AG04449 (cell line): Measurements from ENCODE around the gene PIP5K1B.

Source experiments
- CTCF ChIA-PET: fragments of 350-600 bp; formaldehyde crosslinking; extraction: SDS; loops from one replicate; lab custom pipeline; 2021; ENCODE audit warnings: antibody characterized with exemption; lab: Yijun Ruan, JAX
- POLR2A ChIA-PET: fragments of 400-600, 350-600 bp; formaldehyde crosslinking; extraction: SDS; loops from one replicate; lab custom pipeline; 2020; ENCODE audit warnings: antibody characterized with exemption, inconsistent platforms; lab: Yijun Ruan, JAX
- DNase-seq: peaks from one replicate; pipeline ENCODE4 v3.0.0-alpha.2; 2010; ENCODE audit warnings: low read depth, low spot score
- H3K4me3 ChIP-seq: 2 replicates; pipeline ENCODE4 v1.5.1; 2011; ENCODE audit warnings: low read depth, mild to moderate bottlenecking, control low read depth, low read length
- TF ChIP-seq, protein P1 (sequence below): IDR thresholded peaks from one replicate; pipeline ENCODE4 v1.5.1; 2011; ENCODE audit warnings: mild to moderate bottlenecking, moderate library complexity, low read length, control low read depth, inconsistent platforms; ENCODE audit not compliant: insufficient read depth; ENCODE audit errors: missing control alignments

The PIP5K1B gene

DNA sequence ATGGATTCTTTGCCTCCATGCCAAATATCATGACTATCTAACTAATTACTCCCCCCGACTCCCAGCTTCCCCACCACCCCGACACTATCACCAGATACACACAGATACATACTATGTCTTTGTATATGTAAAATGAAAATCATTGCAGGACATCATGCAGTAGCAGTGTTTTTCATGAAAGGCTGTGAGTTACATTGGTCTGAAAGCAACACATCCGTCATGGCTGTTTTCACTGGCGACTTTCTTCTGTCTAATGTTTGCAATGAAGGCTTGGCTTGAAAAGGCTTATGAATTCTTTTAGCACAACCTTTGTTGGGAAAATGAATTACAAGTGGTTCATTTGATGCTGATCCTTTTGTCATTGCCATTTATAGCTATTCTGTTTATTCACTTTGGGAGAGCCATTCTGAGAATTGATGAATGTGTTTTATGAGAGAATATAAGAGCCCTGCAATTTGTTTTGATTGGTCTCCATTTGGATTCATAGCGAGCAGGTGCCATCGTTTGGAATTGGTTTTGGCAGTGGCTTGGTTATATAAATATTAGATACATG lies 103.4 kb downstream of the PIP5K1B start:
- no peak overlapping the region for H3K4me3 ChIP-seq
- no peak for DNase-seq
- POLR2A ChIA-PET: no interaction called here
- TF ChIP-seq, protein P1, sequence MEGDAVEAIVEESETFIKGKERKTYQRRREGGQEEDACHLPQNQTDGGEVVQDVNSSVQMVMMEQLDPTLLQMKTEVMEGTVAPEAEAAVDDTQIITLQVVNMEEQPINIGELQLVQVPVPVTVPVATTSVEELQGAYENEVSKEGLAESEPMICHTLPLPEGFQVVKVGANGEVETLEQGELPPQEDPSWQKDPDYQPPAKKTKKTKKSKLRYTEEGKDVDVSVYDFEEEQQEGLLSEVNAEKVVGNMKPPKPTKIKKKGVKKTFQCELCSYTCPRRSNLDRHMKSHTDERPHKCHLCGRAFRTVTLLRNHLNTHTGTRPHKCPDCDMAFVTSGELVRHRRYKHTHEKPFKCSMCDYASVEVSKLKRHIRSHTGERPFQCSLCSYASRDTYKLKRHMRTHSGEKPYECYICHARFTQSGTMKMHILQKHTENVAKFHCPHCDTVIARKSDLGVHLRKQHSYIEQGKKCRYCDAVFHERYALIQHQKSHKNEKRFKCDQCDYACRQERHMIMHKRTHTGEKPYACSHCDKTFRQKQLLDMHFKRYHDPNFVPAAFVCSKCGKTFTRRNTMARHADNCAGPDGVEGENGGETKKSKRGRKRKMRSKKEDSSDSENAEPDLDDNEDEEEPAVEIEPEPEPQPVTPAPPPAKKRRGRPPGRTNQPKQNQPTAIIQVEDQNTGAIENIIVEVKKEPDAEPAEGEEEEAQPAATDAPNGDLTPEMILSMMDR: no peak
- CTCF ChIA-PET: no interaction called here

DNA sequence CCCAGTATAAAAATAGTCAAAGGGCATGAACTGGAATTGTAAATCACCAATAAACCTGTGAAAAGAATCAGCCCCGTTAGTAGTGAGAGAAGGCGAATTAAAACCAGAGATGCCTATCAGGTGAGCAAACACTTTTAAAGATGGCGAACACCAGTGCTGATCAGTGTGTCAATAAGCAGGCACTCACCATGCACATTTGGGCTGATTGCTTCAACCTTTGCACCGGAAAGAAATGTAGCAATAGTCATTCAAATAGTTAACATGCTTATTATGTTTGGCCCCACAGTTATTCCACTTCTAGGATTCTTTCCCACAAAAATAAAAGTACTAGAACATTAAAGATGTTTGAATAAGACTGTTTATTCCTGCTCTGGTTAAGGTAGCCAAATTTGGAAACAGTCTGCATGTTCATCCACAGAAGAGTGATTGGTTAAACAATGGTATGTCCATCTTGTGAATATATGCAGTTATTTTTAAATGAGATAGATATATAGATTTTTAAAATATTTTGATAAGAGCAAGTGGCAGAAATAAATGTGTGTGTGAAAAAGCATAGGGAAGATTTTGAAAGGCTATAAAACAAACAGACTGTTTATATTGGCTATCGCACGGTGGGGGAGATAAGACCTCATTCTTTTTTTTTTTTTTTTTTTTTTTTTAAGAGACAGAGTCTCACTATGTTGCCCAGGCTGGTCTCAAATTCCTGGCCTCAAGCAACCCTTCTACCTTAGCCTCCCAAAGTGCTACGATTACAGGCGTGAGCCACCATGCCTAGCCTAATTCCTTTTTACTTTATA lies 112.2 kb downstream of the PIP5K1B start:
- CTCF ChIA-PET: no interaction called here
- H3K4me3 ChIP-seq: no peak overlapping the region
- TF ChIP-seq, protein P1: no peak
- no peak for DNase-seq
- POLR2A ChIA-PET: no interaction called here

DNA sequence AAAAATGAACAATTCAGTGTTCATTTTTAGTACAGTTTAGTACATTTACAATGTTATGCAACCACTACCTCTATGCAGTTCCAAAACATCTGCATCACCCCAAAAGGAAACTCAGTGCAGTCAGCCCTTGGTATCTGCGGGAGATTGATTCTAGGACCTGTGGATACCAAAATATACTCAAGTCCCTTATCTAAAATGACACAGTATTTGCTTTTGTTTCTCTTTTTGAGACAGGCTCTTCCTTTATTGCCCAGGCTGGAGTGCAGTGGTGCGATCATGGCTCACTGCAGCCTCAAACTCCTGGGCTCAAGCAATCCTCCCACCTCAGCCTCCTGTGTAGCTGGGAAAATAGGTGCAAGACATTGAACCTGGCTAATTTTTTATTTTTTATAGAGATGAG lies 114.0 kb downstream of the PIP5K1B start:
- H3K4me3 ChIP-seq: no peak overlapping the region
- ChIA-PET POLR2A (no interaction called here), CTCF (interaction anchor here (0.6 kb wide), 1 partner anchor 1837 kb away, joined by 3 read pairs; no protein-coding TSS in a partner anchor)
- no peak for DNase-seq
- TF ChIP-seq, protein P1: no peak

DNA sequence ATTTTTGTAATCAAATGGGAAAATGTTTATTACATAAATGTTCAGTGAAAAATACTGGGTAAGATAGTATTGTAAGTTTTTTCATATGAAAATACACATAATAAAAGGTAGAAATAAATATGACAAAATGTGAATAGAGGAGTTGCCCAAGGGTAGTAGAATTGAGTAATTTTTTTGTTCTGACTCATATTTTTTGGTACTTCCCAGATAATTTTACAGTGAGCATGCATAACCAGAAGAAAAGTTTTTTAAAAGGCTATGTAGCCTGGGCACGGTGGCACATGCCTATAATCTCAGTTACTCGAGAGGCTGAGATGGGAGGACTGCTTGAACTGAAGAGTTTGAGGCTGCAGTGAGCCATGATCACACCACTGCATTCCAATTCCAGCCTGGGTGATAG lies 116.9 kb downstream of the PIP5K1B start:
- TF ChIP-seq, protein P1: no peak
- no peak for DNase-seq
- ChIA-PET POLR2A (no interaction called here), CTCF (no interaction called here)
- no peak overlapping the region for H3K4me3 ChIP-seq

DNA sequence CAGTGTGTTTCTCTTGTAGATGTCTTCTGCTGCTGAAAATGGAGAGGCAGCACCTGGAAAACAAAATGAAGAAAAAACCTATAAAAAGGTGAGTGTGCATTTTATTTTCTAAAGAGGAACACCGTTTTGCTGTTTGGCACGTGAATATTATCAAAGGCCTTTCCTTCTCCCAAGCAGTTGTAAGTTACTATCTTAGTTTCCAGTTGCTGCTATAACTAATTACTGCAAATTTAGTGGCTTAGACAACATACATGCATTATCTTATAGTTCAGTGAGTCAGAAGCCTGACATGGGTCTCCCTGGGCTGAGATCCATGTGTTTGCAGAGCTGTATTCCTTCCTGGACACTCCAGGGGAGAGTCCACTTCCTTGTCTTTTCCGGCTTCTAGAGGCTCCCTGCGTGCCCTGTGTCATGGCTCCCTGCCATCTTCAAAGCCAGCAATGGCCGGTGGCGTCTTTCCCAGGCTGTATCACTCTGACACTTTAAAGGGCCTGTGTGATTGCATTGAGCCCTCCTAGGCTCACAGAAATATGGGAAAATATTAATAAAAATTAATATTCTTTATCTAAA lies 117.6 kb downstream of the PIP5K1B start:
- CTCF ChIA-PET: no interaction called here
- DNase-seq: no peak
- TF ChIP-seq, protein P1: no peak
- POLR2A ChIA-PET: no interaction called here
- H3K4me3 ChIP-seq: no peak overlapping the region

DNA sequence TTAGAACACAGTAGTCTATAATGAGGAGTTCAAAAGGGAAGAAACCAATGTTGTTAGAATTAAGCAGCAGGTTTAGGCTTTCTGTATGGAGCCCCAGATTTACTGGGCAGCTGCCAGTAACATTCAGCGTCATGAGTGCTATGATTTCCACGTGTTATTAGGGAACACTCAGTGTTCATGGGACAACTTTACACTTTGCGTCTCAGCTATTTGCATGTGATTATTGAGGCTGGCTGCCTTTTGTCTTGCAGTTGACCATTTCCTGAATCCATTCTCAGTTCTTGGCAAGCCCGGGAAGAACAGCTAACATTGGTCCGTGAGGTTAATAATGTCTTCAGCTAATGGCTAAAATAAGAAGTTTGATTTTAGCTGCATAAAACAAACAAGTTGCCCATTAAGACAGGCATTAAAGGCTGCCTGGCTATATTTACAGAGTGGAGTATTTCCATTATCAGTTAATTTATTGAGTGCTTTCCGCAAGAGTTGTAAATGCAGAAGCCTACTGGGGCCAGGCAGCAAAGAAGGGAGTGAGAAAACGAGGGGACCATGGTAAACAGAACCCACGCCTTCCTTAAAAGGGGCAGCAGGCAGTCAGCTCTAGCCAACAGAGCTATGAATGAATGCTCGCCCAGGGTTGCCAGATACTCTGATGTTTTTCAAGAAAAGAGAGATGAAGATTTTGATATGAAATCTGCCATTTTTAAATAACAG lies 120.9 kb downstream of the PIP5K1B start:
- no peak overlapping the region for H3K4me3 ChIP-seq
- POLR2A ChIA-PET: no interaction called here
- DNase-seq: no peak
- CTCF ChIA-PET: no interaction called here
- TF ChIP-seq, protein P1: no peak
